ENCODE data around the gene HACD4. TPM values are rescaled to one million over a fixed set of nuclear protein-coding genes. Genes with fewer than 3 reads are reported as not detected.

The HACD4 gene
- total RNA-seq, 2 experiments from 2014 or later, result not detected

DNA sequence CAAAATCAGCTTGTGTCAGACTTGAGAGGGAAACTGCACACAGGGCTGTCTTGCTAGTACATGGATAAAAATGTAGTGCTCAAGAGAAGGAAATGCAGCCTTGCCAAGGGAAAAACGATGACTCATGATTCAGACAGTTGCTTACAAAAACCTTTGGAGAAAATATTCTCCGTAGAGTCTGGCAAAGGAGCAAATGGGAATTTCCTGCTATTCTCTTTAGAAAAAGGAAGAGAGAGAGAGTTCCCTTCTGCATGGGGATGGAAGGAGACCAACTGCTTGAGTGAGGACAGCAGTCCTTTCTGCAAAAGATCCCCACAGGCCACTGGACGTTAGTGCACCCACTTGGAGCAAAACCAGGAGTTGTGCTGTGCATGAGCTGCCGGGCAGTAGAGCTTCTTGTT is 38.7 kb upstream of the HACD4 start:
- Histone ChIP-seq H3K27ac (ENCODE audit: low read depth, low read length, poor library complexity, severe bottlenecking) (no peak overlapping the region), H3K9me2 (ENCODE audit: insufficient read depth, low read length) (no peaks in the 10 kb centered on the region), H3K9me3 (ENCODE audit: low read length) (no peaks in the 10 kb centered on the region), H3K4me1 (ENCODE audit: insufficient read depth, low read length, poor library complexity, severe bottlenecking) (no peaks in the 10 kb centered on the region), H3K79me2 (ENCODE audit: insufficient read depth, low read depth, low read length) (no peaks in the 10 kb centered on the region), H4K20me1 (ENCODE audit: insufficient read depth, low read length) (no peaks in the 10 kb centered on the region), H3K4me2 (ENCODE audit: low read length) (no peak overlapping the region), H3K36me3 (ENCODE audit: insufficient read depth, low read length) (no peaks in the 10 kb centered on the region), H2AFZ (ENCODE audit: low read length) (no peak overlapping the region), H3K4me3 (ENCODE audit: low read depth, low read length, poor library complexity, severe bottlenecking) (no peak overlapping the region)
- DNase-seq (ENCODE audit: low spot score), result no peak
- BruUV-seq (replicated peaks), result no TSS peak
- TF ChIP-seq, protein P1, sequence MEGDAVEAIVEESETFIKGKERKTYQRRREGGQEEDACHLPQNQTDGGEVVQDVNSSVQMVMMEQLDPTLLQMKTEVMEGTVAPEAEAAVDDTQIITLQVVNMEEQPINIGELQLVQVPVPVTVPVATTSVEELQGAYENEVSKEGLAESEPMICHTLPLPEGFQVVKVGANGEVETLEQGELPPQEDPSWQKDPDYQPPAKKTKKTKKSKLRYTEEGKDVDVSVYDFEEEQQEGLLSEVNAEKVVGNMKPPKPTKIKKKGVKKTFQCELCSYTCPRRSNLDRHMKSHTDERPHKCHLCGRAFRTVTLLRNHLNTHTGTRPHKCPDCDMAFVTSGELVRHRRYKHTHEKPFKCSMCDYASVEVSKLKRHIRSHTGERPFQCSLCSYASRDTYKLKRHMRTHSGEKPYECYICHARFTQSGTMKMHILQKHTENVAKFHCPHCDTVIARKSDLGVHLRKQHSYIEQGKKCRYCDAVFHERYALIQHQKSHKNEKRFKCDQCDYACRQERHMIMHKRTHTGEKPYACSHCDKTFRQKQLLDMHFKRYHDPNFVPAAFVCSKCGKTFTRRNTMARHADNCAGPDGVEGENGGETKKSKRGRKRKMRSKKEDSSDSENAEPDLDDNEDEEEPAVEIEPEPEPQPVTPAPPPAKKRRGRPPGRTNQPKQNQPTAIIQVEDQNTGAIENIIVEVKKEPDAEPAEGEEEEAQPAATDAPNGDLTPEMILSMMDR (conservative IDR thresholded peaks at IDR 0.05; ENCODE audit: low read length), result no peak
- TF ChIP-seq EZH2phosphoT487 (IDR thresholded peaks at IDR 0.05; ENCODE audit: borderline replicate concordance, low read depth, low read length), result no peak
- ChIA-PET CTCF (ENCODE audit: unreplicated experiment) (no interaction called here), POLR2A (interaction anchor here (0.5 to 1.2 kb wide), 4 partner anchors 9 to 1196 kb away, joined by 3 read pairs; no protein-coding TSS in a partner anchor)
- intact Hi-C loops (cut with micrococcal nuclease; ENCODE audit: unreplicated experiment), result no loop called here

DNA sequence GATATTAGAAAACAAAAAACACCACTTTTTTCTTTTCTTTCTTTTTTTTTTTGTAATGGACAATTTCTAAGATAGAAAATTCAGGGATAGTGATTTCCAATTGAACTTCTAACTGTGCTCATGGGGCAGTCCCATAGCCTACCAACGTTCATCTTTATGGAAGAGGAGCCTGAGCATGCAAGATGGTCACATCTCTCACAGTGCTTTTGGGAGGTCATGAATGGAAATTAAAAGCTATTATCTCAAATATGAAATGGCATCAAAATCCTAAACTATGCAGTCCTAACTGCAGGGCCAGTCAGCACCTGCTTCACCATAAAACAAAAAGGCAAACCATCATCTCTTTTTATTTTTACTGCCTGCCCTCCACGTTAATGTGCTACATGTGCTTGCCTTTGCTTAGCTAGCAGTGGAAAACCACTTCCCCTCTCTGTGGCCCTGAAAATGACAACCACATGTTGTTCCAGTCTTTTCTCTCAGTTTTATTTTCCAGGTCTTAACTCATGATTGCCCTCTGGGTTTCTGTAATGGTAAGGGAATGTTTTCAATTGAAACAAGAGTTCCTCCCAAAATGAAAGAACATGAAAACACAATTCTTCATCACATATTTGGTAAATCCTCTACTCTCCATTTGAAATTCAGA is 29.6 kb upstream of the HACD4 start:
- intact Hi-C loops (cut with micrococcal nuclease; ENCODE audit: unreplicated experiment), result no loop called here
- ChIA-PET CTCF (ENCODE audit: unreplicated experiment) (no interaction called here), POLR2A (interaction anchor here (1.5 kb wide), 1 partner anchor 11 kb away, joined by 3 read pairs; no protein-coding TSS in a partner anchor)
- TF ChIP-seq, protein P1 (conservative IDR thresholded peaks at IDR 0.05; ENCODE audit: low read length), result no peak
- TF ChIP-seq EZH2phosphoT487 (IDR thresholded peaks at IDR 0.05; ENCODE audit: borderline replicate concordance, low read depth, low read length), result no peak
- no peak overlapping the region for H3K4me3 ChIP-seq (ENCODE audit: low read depth, low read length, poor library complexity, severe bottlenecking)
- no peaks in the 10 kb centered on the region for H3K4me1 ChIP-seq (ENCODE audit: insufficient read depth, low read length, poor library complexity, severe bottlenecking)
- BruUV-seq (replicated peaks), result no TSS peak
- no peak overlapping the region for H2AFZ ChIP-seq (ENCODE audit: low read length)
- no peaks in the 10 kb centered on the region for H3K9me3 ChIP-seq (ENCODE audit: low read length)
- H3K36me3 ChIP-seq (ENCODE audit: insufficient read depth, low read length), result no peaks in the 10 kb centered on the region
- H4K20me1 ChIP-seq (ENCODE audit: insufficient read depth, low read length), result no peaks in the 10 kb centered on the region
- no peak for DNase-seq (ENCODE audit: low spot score)
- H3K79me2 ChIP-seq (ENCODE audit: insufficient read depth, low read depth, low read length), result no peaks in the 10 kb centered on the region
- no peak overlapping the region for H3K4me2 ChIP-seq (ENCODE audit: low read length)
- H3K27ac ChIP-seq (ENCODE audit: low read depth, low read length, poor library complexity, severe bottlenecking), result no peak overlapping the region
- H3K9me2 ChIP-seq (ENCODE audit: insufficient read depth, low read length), result no peaks in the 10 kb centered on the region

- no peak for DNase-seq (ENCODE audit: low spot score)
- no peak overlapping the region for H3K27ac ChIP-seq (ENCODE audit: low read depth, low read length, poor library complexity, severe bottlenecking)
- H3K36me3 ChIP-seq (ENCODE audit: insufficient read depth, low read length), result no peaks in the 10 kb centered on the region
- no TSS peak for BruUV-seq (replicated peaks)
- no peaks in the 10 kb centered on the region for H3K9me2 ChIP-seq (ENCODE audit: insufficient read depth, low read length)
- H3K4me2 ChIP-seq (ENCODE audit: low read length), result no peak overlapping the region
- H3K4me3 ChIP-seq (ENCODE audit: low read depth, low read length, poor library complexity, severe bottlenecking), result no peak overlapping the region
- H2AFZ ChIP-seq (ENCODE audit: low read length), result no peak overlapping the region
- H3K4me1 ChIP-seq (ENCODE audit: insufficient read depth, low read length, poor library complexity, severe bottlenecking), result no peaks in the 10 kb centered on the region
- intact Hi-C loops (cut with micrococcal nuclease; ENCODE audit: unreplicated experiment), result no loop called here
- H4K20me1 ChIP-seq (ENCODE audit: insufficient read depth, low read length), result no peaks in the 10 kb centered on the region
- H3K9me3 ChIP-seq (ENCODE audit: low read length), result no peaks in the 10 kb centered on the region
- ChIA-PET CTCF (ENCODE audit: unreplicated experiment) (no interaction called here), POLR2A (no interaction called here)
- TF ChIP-seq, protein P1 (conservative IDR thresholded peaks at IDR 0.05; ENCODE audit: low read length), result no peak
- no peak for TF ChIP-seq EZH2phosphoT487 (IDR thresholded peaks at IDR 0.05; ENCODE audit: borderline replicate concordance, low read depth, low read length)
- no peaks in the 10 kb centered on the region for H3K79me2 ChIP-seq (ENCODE audit: insufficient read depth, low read depth, low read length)
Measured at GRCh38 chr9:21056931-21057330, 25.5 kb upstream of the HACD4 start.

Measured in OCI-LY7 (cell line).